K562 (cell line): ENCODE data around the gene THAP4. TPM values are rescaled to one million over a fixed set of nuclear protein-coding genes. Genes with fewer than 3 reads are reported as not detected.

Experiments
- ATAC-seq: fragments of 200-7000 bp; cut with Tn5 transposase; 3 replicates; pipeline ENCODE4 v1.9.1; 2020; ENCODE audit warnings: moderate library complexity
- BruUV-seq: library from RNA; stranded (reverse); fragments of 400-500 nt; replicated peaks from 2 replicates; lab custom pipeline; 2021; lab: Mats Ljungman, UMichigan
- CTCF ChIA-PET: fragments of 300-600 bp; formaldehyde crosslinking; extraction: SDS; loops from one replicate; lab custom pipeline; 2021; ENCODE audit warnings: low intra/inter-chr PET ratio; lab: Yijun Ruan, JAX
- POLR2A ChIA-PET: fragments of 300-600, 350-650 bp; sonication (Branson Sonifier 250); formaldehyde crosslinking; extraction: SDS; loops from one replicate; lab custom pipeline; 2021; ENCODE audit warnings: antibody characterized with exemption, inconsistent platforms; lab: Yijun Ruan, JAX
- DNase-seq, 4 experiments: peaks; one replicate each; pipeline versions ENCODE4 v3.0.0 to v3.0.0-alpha.2; 2011 to 2018; ENCODE audit warnings: low spot score in 3 of 4, mixed read lengths in 3 of 4; ENCODE audit errors: extremely low read depth in 1 of 4
- FAIRE-seq: peaks from 2 replicates; lab custom pipeline; 2011; peaks lifted over from hg19 to GRCh38; lab: Jason Lieb, UNC
- H2AFZ ChIP-seq: 2 replicates; pipeline ENCODE4 v1.6.0; 2011; ENCODE audit warnings: low read depth, low read length, control low read depth, inconsistent platforms
- H3K27ac ChIP-seq: fragments of 200-600 bp; 3 replicates; pipeline ENCODE4 v1.8.0; 2011; ENCODE audit warnings: low read depth, mild to moderate bottlenecking, control low read depth, inconsistent platforms, low read length, moderate library complexity, mixed read lengths; ENCODE audit errors: extremely low read depth
- H3K27me3 ChIP-seq, 2 experiments: fragments of 300-600 bp in 1 of 2; 2 replicates in 1 of 2; 3 replicates in 1 of 2; pipeline versions ENCODE4 v1.6.0 to v1.8.0; 2011; ENCODE audit warnings: inconsistent platforms in 2 of 2, low read length in 2 of 2, mild to moderate bottlenecking in 1 of 2, mixed read lengths in 1 of 2, moderate library complexity in 1 of 2; ENCODE audit not compliant: control insufficient read depth in 2 of 2, insufficient read depth in 2 of 2
- H3K36me3 ChIP-seq: fragments of 300-600 bp; 3 replicates; pipeline ENCODE4 v1.8.0; 2011; ENCODE audit warnings: mild to moderate bottlenecking, low read length, inconsistent platforms; ENCODE audit not compliant: control insufficient read depth, insufficient read depth
- H3K4me1 ChIP-seq, 2 experiments: fragments of 200-600 bp in 1 of 2; replicated peaks in 1 of 2; 2 replicates in 1 of 2; 3 replicates in 1 of 2; pipeline versions ENCODE4 v1.5.1 to v1.8.0; 2011; ENCODE audit warnings: inconsistent platforms in 2 of 2, low read length in 2 of 2, mild to moderate bottlenecking in 1 of 2, mixed read lengths in 1 of 2, moderate library complexity in 1 of 2; ENCODE audit not compliant: control insufficient read depth in 2 of 2, insufficient read depth in 2 of 2
- H3K4me2 ChIP-seq: 2 replicates; pipeline ENCODE4 v1.6.1; 2011; ENCODE audit warnings: low read length, control low read depth, inconsistent platforms, mixed read lengths; ENCODE audit not compliant: insufficient read depth
- H3K4me3 ChIP-seq: fragments of 200-600 bp; sonication (generic), shearing (Covaris generic); 2 replicates; pipeline ENCODE4 v1.5.1; 2016; ENCODE audit warnings: control low read depth, inconsistent platforms
- H3K79me2 ChIP-seq: fragments of 200-600 bp; 3 replicates; pipeline ENCODE4 v1.8.0; 2011; ENCODE audit warnings: low read length, inconsistent platforms; ENCODE audit not compliant: control insufficient read depth, insufficient read depth
- H3K9ac ChIP-seq, 2 experiments: 2 replicates each; pipeline versions ENCODE4 v1.6.0 to v1.6.1; 2011; ENCODE audit warnings: low read depth in 2 of 2, low read length in 2 of 2, control low read depth in 1 of 2, inconsistent platforms in 1 of 2, mild to moderate bottlenecking in 1 of 2, mixed read lengths in 1 of 2; ENCODE audit not compliant: insufficient read depth in 1 of 2
- H3K9me1 ChIP-seq: one replicate; pipeline ENCODE4 v1.6.0; 2011; ENCODE audit warnings: inconsistent platforms, mild to moderate bottlenecking, low read length, moderate library complexity; ENCODE audit not compliant: control insufficient read depth, insufficient read depth
- H3K9me3 ChIP-seq: replicated peaks from 2 replicates; pipeline ENCODE4 v1.5.1; 2011; ENCODE audit warnings: low read depth, low read length, inconsistent platforms; ENCODE audit not compliant: control insufficient read depth, insufficient read depth
- H4K20me1 ChIP-seq: replicated peaks from 2 replicates; pipeline ENCODE4 v1.6.1; 2011; ENCODE audit warnings: low read length, inconsistent platforms, mixed read lengths; ENCODE audit not compliant: control insufficient read depth, insufficient read depth
- BCL6 ChIP-seq: fragments of 250-450 bp; sonication (Bioruptor Pico); IDR thresholded peaks from 2 replicates; pipeline ENCODE4 v1.4.0; 2020
- CHD2 ChIP-seq: IDR thresholded peaks from 2 replicates; pipeline ENCODE4 v1.6.1; 2011; ENCODE audit warnings: low read depth, low read length
- EZH2 ChIP-seq: IDR thresholded peaks from 2 replicates; pipeline ENCODE4 v1.6.1; 2012; ENCODE audit warnings: low read depth, mild to moderate bottlenecking, inconsistent platforms, low read length, borderline replicate concordance
- HNRNPK ChIP-seq: fragments of 200-400 bp; formaldehyde crosslinking; IDR thresholded peaks from one replicate; pipeline ENCODE4 v1.6.1; 2018; ENCODE audit warnings: mild to moderate bottlenecking, low read depth, low read length; ENCODE audit not compliant: poor library complexity, severe bottlenecking
- MAFG ChIP-seq: fragments of 450-650 bp; conservative IDR thresholded peaks from 2 replicates; pipeline ENCODE4 v1.6.1; 2016; ENCODE audit warnings: missing genetic modification characterization, missing compliant biosample characterization
- SMAD2 ChIP-seq: fragments of 150-350 bp; IDR thresholded peaks from 2 replicates; pipeline ENCODE4 v1.6.1; 2014; ENCODE audit warnings: low read depth, mild to moderate bottlenecking, low read length
- TEAD1 ChIP-seq, 2 experiments: fragments of 450-650 bp in 1 of 2; sonication (generic) in 1 of 2; formaldehyde crosslinking; IDR thresholded peaks; 2 replicates each; pipeline versions ENCODE4 v1.4.0 to v1.8.0; 2020 to 2022; ENCODE audit warnings: mild to moderate bottlenecking in 2 of 2, missing genetic modification reagents in 1 of 2
- ZNF518B ChIP-seq: fragments of 250-450 bp; sonication (Bioruptor Pico); IDR thresholded peaks from 2 replicates; pipeline ENCODE4 v1.5.0; 2021; ENCODE audit warnings: mild to moderate bottlenecking, moderate library complexity
- WGBS: fragments of 100-300 bp; shearing (Covaris generic); methylation state at CpG from one replicate; pipeline ENCODE4 v1.1.6; 2016; ENCODE audit warnings: low coverage, mixed read lengths; ENCODE audit not compliant: insufficient coverage; ENCODE audit errors: missing lambda C conversion rate; 5-methylcytosine and 5-hydroxymethylcytosine counted together
- in situ Hi-C: fragments of 300-500 bp; cut with MboI; formaldehyde crosslinking; loops from 4 replicates; pipeline ENCODE4 v1.15.0; 2018; ENCODE audit warnings: inconsistent platforms, mixed read lengths
- intact Hi-C: fragments of 100-400 bp; cut with micrococcal nuclease; formaldehyde crosslinking; loops from 2 replicates; pipeline ENCODE4 v1.14.2; 2022
- polyA plus RNA-seq, 8 experiments: library from polyadenylated mRNA; depleted of rRNA in 4 of 8; stranded (reverse) in 5 of 8; unstranded in 3 of 8; fragments of >200 nt; fragmentation: Nextera tagmentation in 2 of 8; fragmentation: Illumina TruSeq in 1 of 8; extraction: Ambion mirVana in 2 of 8; extraction: Trizol in 1 of 8; gene quantifications; 2 replicates each; pipeline versions ENCODE4 v1.2.1 to v1.2.3, GENCODE V29; 2011 to 2014; ENCODE audit warnings: inconsistent platforms in 1 of 8, missing spikeins in 1 of 8
- total RNA-seq, 7 experiments: library from RNA; depleted of rRNA in 6 of 7; stranded (reverse); fragments of >200 nt in 6 of 7; fragmentation: Illumina TruSeq in 2 of 7; extraction: Trizol in 2 of 7; gene quantifications; 2 replicates each; pipeline versions ENCODE4 v1.2.1 to v1.2.3, GENCODE V29; 2011 to 2021; ENCODE audit warnings: low replicate concordance in 1 of 7

Gene THAP4
- total and polyA plus RNA-seq, 9 of the 15 experiments (the other 6 are each of a cell fraction or from before 2014, with no cell fraction given), result 8.6 to 60.9 (median 43.9) TPM

GRCh38 chr2:241648453-241648852, 11.5 kb upstream of the THAP4 start (continued):
- TF ChIP-seq ZNF518B (CRISPR knock-in tag) (no peak), BCL6 (CRISPR knock-in tag) (no peak), CHD2 (no peak), MAFG (tag) (no peak)
- TF ChIP-seq, all 486 proteins: peak for 0

GRCh38 chr2:241645915-241646645, 9.1 kb upstream of the THAP4 start:
- CTCF ChIA-PET, result no interaction called here
- ATAC-seq (no peak), FAIRE-seq (no peak), DNase-seq (no peak)
- Histone ChIP-seq H3K4me2 (no peak overlapping the region), H2AFZ (no peak overlapping the region), H3K9ac (no peak overlapping the region), H3K9me1 (no peaks in the 10 kb centered on the region), H4K20me1 (peaks cover 3% of the 10 kb centered on the region; the same call in 1 of the 2 replicates), H3K9me3 (no peaks in the 10 kb centered on the region), H3K36me3 (peaks cover 16% of the 10 kb centered on the region; the same call in 1 of the 3 replicates), H3K4me3 (no peak overlapping the region), H3K79me2 (peaks cover 55% of the 10 kb centered on the region), H3K27me3 (no peaks in the 10 kb centered on the region), H3K27ac (no peak overlapping the region), H3K4me1 (peaks cover 0 to 7% of the 10 kb centered on the region in 2 experiments; a peak in 2 of 5 replicates)
- intact Hi-C loops, result no loop called here
- BruUV-seq, result no TSS peak
- POLR2A ChIA-PET, result interaction anchor here (0.6 to 2.5 kb wide), 2 partner anchors 8 to 20 kb away, joined by 3 to 14 read pairs; partner anchors contain the start of genes ATG4B and THAP4
- in situ Hi-C loops, result no loop called here
- WGBS, result 83% methylated on average over 12 of the region's 14 CpGs
- TF ChIP-seq HNRNPK (no peak), EZH2 (no peak), TEAD1 (CRISPR knock-in tag; IDR thresholded peaks at IDR 0.05) (no peak), SMAD2 (no peak)
